T47D (cell line): ENCODE results near the gene FRY.
A peak's percentile ranks its signal among the peaks of the same experiment; 100 is the strongest.

Source experiments
- DNase-seq, 2 experiments: peaks; one replicate each; pipeline versions ENCODE4 v3.0.0 to v3.0.0-alpha.2; 2011 to 2012; ENCODE audit warnings: low read depth in 1 of 2, low spot score in 1 of 2
- JUND ChIP-seq: IDR thresholded peaks from 2 replicates; pipeline ENCODE4 v1.6.1; 2012; ENCODE audit warnings: low read depth
- in situ Hi-C: cut with HindIII; loops from 2 replicates; pipeline ENCODE4 v1.10.0; 2016; ENCODE audit warnings: low sequenced_read_pairs, low pct_unique_long_range_greater_than_20kb

Gene FRY

DNA sequence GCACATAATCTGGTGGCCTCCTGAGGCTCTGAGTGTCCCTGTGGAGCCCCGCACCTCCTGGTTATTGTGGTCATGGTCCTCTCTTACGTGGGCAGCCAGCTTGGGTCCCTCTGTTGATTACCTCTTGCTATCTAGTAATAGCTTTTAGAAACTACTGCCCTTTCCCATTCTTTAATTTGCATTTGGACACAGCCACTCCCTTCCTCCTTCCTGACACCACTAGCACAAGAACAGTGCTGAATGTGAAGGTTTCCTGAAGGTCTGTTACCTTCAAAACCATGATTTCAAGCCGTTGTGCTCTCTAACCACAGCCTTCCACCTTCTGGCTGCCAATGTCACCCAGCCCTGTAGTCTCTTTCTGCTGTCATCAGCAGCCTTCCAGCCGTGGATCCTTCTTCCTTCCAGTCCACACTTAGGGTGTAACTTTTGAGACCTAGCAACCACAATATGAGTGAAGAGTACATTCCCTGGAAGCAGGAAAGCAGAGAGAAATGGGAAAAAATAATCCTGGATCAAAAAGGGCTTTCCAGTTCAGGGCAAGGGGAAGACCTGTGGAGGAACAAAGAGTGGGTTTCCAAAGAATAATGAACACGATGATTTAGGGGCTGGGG, 130.9 kb downstream of the FRY start:
- no peak for DNase-seq
- in situ Hi-C loops, result no loop called here
- TF ChIP-seq JUND, result no peak

DNA sequence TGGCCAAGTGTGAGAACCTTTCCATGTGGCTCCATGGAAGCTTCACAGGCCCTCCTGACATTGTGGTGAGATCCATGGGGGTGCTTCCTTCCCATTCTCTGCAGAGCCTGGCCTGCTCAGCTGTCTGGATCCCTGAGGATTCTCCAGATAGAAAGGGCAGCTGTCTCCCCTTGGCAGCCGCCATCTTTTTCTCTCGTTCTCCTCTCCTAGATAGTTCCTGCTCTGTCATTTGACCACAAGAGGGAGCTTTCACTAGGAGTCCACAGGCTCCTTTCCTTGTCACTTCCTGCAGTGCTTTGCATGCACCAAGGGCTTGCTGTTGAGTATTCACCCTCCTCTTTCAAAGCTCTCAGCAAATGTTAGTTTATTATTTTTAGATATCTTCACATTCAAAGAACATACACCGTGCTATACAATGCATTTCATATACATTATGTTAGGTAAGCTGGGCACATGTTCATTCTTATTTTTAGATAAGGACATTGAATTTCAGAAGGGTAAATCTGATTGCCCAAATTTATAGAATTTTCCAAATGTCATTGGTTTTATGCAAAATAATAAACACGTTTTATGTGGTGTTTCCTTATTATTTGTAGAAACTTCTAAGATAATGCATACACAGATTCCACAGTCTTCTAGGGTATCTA, 133.2 kb downstream of the FRY start:
- peak in 1 of 2 experiments; percentile 74 for DNase-seq
- in situ Hi-C loops, result no loop called here

DNA sequence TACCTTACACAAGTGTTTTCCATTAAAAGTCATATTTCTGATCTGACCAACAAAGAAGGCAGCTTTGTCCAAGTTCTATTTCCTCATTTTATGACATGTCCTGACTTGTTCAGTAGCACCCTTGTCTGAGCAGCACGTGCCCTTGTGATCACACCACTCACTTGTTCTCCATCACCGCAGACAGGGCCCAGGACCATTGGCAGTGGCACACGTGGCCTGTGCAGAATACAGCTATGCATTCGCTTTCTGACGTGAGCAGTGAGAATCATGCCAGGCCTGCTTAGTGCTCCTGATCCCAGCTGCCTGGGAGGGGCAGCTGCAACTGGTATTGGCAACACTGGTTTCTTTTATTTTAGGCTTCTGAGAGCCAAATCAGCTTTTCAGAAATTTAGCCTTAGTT, 134.2 kb downstream of the FRY start:
- no peak for DNase-seq
- in situ Hi-C loops, result no loop called here
- no peak for TF ChIP-seq JUND

More for the DNA sequence above, 133.2 kb downstream of the FRY start:
- TF ChIP-seq JUND, result no peak

DNA sequence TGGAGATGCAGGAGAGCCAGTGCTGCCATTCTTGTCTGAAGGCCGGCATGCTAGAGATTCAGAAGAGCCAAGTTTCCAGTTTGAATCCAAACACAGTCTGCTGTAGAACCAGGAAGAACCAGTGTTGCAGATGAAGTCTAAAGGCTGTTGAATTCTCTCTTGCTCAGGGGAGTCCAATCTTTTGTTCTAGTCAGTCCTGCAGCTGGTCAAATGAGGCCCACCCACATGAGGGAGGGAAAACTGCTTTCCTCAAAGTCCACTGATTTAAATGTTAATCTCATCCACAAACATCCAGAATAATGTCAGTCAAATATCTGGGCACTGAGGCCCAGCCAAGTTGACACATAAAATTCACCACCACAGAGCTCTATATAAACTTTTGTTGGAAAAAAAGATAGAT, 136.6 kb downstream of the FRY start:
- no peak for DNase-seq
- in situ Hi-C loops, result no loop called here
- no peak for TF ChIP-seq JUND

DNA sequence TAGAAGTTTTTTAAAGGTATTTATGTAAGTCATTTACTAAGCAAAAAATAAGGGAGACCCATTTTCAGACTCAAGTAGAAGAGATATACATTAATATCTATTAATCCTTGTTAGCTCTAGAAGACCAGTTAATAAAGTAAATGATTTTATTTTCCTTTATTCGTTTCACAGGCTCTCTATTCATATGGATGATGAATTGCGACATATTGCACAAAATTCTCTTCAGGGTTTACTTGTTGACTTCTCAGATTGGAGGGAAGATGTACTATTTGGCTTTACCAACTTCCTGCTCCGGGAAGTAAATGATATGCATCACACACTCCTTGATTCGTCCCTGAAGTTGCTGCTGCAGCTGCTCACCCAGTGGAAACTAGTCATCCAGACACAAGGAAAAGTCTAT, 139.3 kb downstream of the FRY start:
- TF ChIP-seq JUND, result no peak
- in situ Hi-C loops, result no loop called here
- DNase-seq, result no peak

DNA sequence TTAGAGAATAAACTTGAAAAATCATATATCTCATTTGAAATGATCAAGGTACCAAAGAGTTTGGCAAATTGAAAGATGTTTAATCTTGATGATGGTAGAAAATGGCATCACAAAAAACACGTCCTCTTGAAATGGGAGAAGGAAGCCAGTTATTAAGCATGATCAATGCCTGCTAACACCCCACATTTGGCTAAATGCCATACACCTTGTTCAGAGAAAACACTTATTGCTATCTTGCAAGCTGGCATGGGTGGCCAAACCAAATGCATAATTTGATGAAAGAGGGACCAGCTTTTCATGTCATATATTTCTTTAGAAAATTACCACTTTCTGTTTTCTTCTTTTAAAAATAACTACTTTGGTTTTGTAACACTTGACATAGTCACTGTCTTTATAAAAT, 142.3 kb downstream of the FRY start:
- no peak for TF ChIP-seq JUND
- in situ Hi-C loops, result no loop called here
- no peak for DNase-seq

DNA sequence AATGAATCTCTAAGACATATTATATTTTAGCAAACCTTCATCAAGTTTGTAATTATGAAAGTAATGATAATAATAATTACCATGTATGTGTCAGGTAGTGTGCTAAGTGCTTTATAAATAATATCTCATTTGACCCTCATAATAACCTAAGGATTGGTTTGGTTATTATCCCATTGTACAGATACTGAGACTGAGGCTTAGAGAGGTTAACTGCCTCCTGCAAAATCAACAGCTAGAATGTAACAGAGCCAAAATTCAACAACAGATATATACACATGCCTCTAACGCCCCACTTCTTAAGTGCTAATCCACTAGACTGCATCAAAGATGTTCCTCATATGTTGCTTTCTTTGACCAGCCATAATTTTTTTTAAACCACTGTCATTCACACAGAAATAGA, 142.8 kb downstream of the FRY start:
- DNase-seq, result no peak
- no peak for TF ChIP-seq JUND
- in situ Hi-C loops, result no loop called here

DNA sequence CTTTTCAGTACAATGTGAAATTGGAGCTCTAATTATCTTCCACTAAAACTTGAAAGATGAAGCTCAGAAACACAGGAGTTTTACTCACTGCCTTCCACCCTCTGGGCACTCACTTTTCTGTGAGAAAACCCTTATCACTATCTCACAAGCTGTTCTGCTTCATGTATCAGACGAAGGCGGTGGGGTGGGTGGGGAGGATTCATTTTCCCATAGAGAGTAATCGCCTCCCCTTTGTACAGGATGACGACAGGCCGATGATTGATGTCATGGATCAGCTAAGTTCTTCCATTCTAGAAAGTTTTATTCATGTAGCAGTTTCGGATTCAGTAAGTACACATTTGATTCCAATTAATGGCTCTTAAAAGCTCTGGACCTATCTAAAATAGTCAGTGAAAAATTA, 143.7 kb downstream of the FRY start:
- in situ Hi-C loops, result no loop called here
- TF ChIP-seq JUND, result no peak
- DNase-seq, result no peak

DNA sequence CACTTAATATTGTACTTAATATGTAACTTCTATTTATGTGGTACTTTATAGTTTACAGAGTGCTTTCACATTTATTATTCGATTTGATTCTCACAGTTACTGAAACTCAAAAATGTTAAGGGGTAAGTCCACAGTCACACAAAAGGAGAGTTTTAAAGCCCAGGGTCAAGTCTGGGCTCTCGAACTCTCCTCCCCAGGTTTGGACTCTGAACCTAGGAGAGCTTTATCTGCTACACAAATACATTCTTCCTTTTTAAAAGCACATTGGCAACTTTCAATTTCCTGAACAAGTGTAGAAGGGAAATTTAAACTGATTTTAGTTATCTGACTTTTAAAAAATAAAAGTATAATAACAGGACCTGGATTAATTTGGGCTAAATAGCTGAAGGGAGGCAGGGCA, 144.4 kb downstream of the FRY start:
- in situ Hi-C loops, result no loop called here
- TF ChIP-seq JUND, result no peak
- DNase-seq, result no peak

DNA sequence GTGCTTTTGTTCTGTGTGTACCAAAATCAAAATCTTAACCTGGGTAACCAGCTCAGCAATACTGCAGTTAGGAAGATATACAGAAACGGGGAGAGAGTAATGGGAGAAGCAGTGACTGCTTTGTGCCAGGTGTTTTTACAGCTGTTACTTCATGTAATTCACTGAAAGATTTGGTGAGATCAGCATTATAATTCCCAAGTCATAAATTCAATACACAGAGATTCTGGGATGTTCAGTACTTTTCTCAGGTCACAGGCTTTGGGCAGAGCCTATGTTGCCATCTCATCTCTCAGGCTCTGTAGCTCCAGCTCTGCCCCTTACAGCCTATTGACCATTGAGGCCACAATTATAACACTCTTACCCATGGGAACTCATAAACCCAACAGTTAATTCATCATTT, 145.1 kb downstream of the FRY start:
- in situ Hi-C loops, result no loop called here
- TF ChIP-seq JUND, result no peak
- DNase-seq, result no peak

DNA sequence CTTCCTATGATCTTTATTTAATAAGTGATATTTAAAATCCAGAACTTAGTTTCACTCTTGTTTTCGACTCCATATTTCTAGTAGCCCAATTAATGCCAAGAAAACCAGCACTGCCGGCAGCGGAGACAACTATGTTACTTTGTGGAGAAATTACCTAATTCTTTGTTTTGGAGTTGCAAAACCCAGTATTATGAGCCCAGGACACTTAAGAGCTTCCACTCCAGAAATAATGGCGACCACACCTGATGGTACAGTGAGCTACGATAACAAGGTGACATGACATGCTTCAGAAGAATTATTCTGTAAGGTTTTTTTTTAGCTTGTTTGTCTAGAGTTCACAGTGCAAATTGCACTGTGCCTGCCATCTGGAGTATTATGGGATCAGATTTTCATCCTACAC, 147.2 kb downstream of the FRY start:
- no peak for DNase-seq
- TF ChIP-seq JUND, result no peak
- in situ Hi-C loops, result no loop called here

DNA sequence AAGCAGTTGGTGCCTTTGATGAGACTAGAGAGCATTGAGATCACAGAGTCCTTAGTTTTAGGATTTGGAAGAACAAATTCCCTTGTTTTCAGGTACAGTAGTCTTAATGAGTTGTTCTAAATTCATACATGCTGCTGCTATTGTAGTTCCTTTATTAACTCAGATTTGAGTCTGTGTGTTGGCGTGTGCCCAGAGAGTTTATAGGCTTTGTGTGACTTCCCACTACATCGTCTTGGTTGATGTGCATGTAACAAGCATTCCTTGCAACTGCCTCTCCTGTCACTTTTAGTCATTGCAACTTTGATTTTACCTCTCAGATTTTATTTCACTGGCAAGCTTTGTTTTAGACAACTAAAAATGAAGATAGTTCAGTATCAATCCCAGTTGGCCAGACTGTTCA, 148.1 kb downstream of the FRY start:
- in situ Hi-C loops, result no loop called here
- no peak for DNase-seq
- TF ChIP-seq JUND, result no peak

DNA sequence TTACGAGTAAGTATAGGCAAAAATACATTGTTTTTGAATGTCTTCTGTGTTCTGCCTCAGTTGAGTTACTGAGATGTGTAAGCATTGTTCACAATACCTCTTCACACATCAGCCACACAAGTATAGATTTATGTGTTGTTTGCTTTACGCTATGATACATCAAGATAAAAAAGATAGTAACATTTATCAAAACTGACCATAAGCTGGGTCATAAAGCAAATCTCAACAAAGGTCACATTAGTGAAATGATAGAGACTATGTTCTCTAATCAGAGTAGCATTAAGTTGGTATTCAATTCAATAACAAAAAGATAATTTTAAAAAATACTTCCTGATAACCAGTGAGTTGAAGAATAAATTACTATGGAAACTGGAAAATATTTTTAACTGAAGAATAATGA, 156.1 kb downstream of the FRY start:
- no peak for TF ChIP-seq JUND
- in situ Hi-C loops, result no loop called here
- no peak for DNase-seq

DNA sequence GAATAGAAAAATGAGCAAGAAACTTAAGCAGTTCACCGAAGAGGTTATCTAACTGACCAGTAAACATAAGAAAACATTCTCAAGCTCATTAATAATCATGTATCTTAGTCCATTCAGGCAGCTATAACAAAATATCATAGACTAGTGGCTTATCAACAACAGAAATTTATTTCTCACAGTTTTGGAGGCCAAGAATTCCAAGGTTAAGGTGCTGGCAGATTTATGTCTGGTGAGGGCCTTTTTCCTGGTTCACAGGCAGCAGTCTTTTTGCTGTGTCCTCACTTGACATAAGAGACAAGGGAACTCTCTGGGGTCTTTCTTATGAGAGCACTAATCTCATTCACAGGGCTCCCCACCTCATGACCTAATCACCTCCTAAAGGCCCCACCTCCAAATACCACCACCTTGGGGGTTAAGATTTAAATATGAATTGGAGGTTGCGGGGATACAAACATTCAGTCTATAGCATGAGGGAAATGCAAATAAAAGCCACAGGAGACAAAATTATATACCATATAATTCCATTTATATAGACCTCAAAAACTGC, 160.0 kb downstream of the FRY start:
- in situ Hi-C loops, result no loop called here
- no peak for DNase-seq
- TF ChIP-seq JUND, result no peak
